GM12872 (cell line): Measurements from ENCODE around the gene ARHGAP31.

ENCODE experiments used
- TF ChIP-seq, protein P1 (sequence below): IDR thresholded peaks from 3 replicates; pipeline ENCODE4 v1.5.1; 2011; ENCODE audit warnings: low read depth, mild to moderate bottlenecking, low read length, moderate library complexity; ENCODE audit not compliant: insufficient read depth

The ARHGAP31 gene

DNA sequence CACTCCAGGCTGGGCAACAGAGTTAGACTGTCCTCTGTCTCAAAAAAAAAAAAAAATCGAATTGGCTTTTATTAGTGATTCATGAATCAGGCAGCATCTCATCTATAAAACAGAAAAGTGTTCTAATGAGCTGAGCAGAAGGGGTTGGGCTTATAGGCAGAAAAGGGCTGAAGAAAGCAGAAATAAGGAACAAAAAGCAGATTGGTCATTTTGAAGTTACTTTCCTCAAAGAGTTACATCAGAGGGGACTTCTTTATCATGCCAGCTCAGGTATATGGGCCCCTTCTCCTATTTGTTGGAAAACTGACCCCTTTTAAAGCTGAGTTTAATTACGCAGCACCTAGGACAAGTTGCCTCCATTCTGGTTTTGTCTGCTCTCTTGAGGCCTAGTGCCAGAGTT is 173.9 kb downstream of the ARHGAP31 start:
- TF ChIP-seq, protein P1, sequence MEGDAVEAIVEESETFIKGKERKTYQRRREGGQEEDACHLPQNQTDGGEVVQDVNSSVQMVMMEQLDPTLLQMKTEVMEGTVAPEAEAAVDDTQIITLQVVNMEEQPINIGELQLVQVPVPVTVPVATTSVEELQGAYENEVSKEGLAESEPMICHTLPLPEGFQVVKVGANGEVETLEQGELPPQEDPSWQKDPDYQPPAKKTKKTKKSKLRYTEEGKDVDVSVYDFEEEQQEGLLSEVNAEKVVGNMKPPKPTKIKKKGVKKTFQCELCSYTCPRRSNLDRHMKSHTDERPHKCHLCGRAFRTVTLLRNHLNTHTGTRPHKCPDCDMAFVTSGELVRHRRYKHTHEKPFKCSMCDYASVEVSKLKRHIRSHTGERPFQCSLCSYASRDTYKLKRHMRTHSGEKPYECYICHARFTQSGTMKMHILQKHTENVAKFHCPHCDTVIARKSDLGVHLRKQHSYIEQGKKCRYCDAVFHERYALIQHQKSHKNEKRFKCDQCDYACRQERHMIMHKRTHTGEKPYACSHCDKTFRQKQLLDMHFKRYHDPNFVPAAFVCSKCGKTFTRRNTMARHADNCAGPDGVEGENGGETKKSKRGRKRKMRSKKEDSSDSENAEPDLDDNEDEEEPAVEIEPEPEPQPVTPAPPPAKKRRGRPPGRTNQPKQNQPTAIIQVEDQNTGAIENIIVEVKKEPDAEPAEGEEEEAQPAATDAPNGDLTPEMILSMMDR: no peak

- TF ChIP-seq, protein P1: no peak
Measured at GRCh38 chr3:119469418-119470189, 175.4 kb downstream of the ARHGAP31 start.
